Ascending aorta (tissue), 2 donors: ENCODE data around the gene ULK3. TPM values are rescaled to one million over a fixed set of nuclear protein-coding genes. Genes with fewer than 3 reads are reported as not detected.
A peak's percentile ranks its signal among the peaks of the same experiment; 100 is the strongest.

Experiments
- DNase-seq, 2 donors: peaks; one replicate each; pipeline ENCODE4 v3.0.0-alpha.2; 2019; ENCODE audit warnings: low spot score in 2 of 2
- H3K27ac ChIP-seq, 2 donors: fragments of 200-600 bp; sonication (generic); one replicate each; pipeline ENCODE4 v1.5.1; 2016 to 2017; ENCODE audit warnings: mild to moderate bottlenecking in 1 of 2
- H3K27me3 ChIP-seq: fragments of 200-600 bp; sonication (generic); one replicate; pipeline ENCODE4 v1.5.1; 2017
- H3K36me3 ChIP-seq, 2 donors: fragments of 200-600 bp; sonication (generic); one replicate each; pipeline ENCODE4 v1.5.1; 2016
- H3K4me1 ChIP-seq, 2 donors: fragments of 200-600 bp; sonication (generic); one replicate each; pipeline ENCODE4 v1.5.1; 2016 to 2017; ENCODE audit warnings: mild to moderate bottlenecking in 1 of 2
- H3K4me3 ChIP-seq, 2 donors: fragments of 200-600 bp; sonication (generic); one replicate each; pipeline ENCODE4 v1.5.1; 2016 to 2017; ENCODE audit warnings: mild to moderate bottlenecking in 1 of 2
- H3K9me3 ChIP-seq, 2 donors: fragments of 200-600 bp; sonication (generic); one replicate each; pipeline ENCODE4 v1.5.1; 2016
- CTCF ChIP-seq, 3 experiments: fragments of 200-600 bp in 2 of 3; fragments of 450-650 bp in 1 of 3; sonication (generic) in 2 of 3; IDR thresholded peaks; one replicate each; pipeline ENCODE4 v1.5.1; 2016 to 2019; ENCODE audit warnings: antibody characterized with exemption in 3 of 3, mild to moderate bottlenecking in 1 of 3, moderate library complexity in 1 of 3
- intact Hi-C: fragments of 100-400 bp; cut with DNase I; formaldehyde crosslinking; loops from one replicate; pipeline ENCODE4 v1.15.1; 2023
- total RNA-seq: library from RNA; depleted of rRNA; stranded (reverse); fragments of >200 nt; gene quantifications from one replicate; pipeline ENCODE4 v1.1.0, GENCODE V29; 2016

Gene ULK3, protein sequence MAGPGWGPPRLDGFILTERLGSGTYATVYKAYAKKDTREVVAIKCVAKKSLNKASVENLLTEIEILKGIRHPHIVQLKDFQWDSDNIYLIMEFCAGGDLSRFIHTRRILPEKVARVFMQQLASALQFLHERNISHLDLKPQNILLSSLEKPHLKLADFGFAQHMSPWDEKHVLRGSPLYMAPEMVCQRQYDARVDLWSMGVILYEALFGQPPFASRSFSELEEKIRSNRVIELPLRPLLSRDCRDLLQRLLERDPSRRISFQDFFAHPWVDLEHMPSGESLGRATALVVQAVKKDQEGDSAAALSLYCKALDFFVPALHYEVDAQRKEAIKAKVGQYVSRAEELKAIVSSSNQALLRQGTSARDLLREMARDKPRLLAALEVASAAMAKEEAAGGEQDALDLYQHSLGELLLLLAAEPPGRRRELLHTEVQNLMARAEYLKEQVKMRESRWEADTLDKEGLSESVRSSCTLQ
- 54.0 TPM for total RNA-seq

DNA sequence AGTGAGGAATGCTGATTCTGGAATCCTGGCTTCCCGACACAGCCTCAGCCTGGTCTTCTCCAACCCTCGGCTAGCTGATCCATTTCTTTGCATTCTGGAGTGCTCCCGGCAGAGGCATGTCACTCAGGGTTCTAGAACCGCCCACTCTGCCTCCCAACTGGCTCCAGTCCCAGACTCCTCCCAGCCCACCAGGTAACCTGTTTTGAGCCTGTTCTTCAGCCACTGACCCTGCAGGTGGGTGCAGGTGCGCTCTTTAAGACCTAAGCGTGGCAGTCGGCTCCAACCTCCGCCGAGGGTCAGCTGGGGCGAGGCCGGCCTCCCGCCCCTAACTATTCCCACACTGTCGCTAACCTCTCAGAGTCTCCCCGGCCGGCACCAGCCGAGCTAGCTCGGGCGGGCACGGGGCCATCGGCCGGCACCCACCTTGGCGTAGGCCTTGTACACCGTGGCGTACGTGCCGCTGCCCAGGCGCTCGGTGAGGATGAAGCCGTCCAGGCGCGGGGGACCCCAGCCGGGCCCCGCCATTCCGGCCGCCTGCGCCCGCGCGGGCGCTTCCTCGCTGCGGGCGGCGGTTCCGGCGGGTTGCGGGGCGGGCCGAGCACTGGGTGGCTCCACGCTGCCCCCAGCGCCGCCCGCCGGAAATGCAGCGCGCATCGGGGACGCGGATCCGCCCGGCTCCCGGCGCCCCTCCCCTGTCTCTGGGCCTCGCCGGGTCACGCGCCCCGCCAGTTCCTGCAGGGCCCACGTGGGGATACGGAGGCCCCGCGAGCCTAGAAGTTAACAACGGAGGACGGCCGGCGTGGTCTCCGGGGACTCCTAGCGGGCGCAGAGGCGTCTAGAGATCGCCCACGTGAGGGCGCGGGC is at the start of gene ULK3:
Gene ULK3, minus strand, starts transcription at position 576 of the 864 bp plus-strand sequence. Its CDS starts 51 bp downstream, at position 525.
- TF ChIP-seq CTCF (IDR thresholded peaks at IDR 0.05) = peak; percentile 66 to 90 (median 68)
- no peaks in the 10 kb centered on the region for H3K27me3 ChIP-seq
- H3K36me3 ChIP-seq = peaks cover 21 to 23% of the 10 kb centered on the region in 2 donors
- peak within 1 kb of the TSS; percentile 70 to 95 for H3K4me3 ChIP-seq
- H3K27ac ChIP-seq = peak within 1 kb of the TSS; percentile 75 to 78
- peak; percentile 70 to 95 for DNase-seq
- no peaks in the 10 kb centered on the region for H3K9me3 ChIP-seq
- peaks cover 4 to 7% of the 10 kb centered on the region in 2 donors for H3K4me1 ChIP-seq
- intact Hi-C loops = loop anchor here (1.0 to 5.0 kb wide), 4 partner anchors 30 to 109 kb away; partner anchors contain the start of genes COX5A, FAM219B and SCAMP2

GRCh38 chr15:74892313-74892712 is 49.4 kb upstream of the ULK3 start:
- no peak for TF ChIP-seq CTCF (IDR thresholded peaks at IDR 0.05)
- H3K27me3 ChIP-seq = no peaks in the 10 kb centered on the region
- H3K36me3 ChIP-seq = peaks cover 11 to 13% of the 10 kb centered on the region in 2 donors
- DNase-seq = no peak
- no peaks in the 10 kb centered on the region for H3K9me3 ChIP-seq
- H3K4me3 ChIP-seq = no peak overlapping the region
- peaks cover 4 to 13% of the 10 kb centered on the region in 2 donors for H3K4me1 ChIP-seq
- no peak overlapping the region for H3K27ac ChIP-seq
- intact Hi-C loops = no loop called here

DNA sequence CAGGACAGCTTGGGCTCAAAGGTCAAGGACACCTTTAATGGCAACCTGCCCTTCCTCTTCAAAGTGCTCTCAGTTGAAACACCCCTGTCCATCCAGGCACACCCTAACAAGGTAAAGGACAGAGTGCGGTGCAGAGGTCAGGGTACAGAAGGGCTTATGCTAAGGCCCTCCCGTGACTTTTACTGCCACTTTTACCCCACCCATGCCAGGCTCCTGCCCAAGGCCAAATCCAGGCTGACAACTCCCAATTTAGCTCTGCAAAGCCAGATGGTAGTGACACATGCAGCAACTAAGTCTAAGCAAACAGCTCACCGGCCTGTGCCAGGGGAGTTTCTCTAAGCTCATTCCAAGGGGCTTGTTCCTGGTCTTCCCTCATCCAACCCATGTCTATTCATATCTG is 48.5 kb upstream of the ULK3 start:
- H3K36me3 ChIP-seq = peaks cover 11 to 13% of the 10 kb centered on the region in 2 donors
- H3K9me3 ChIP-seq = no peaks in the 10 kb centered on the region
- TF ChIP-seq CTCF (IDR thresholded peaks at IDR 0.05) = no peak
- intact Hi-C loops = no loop called here
- H3K27ac ChIP-seq = no peak overlapping the region
- no peak overlapping the region for H3K4me3 ChIP-seq
- DNase-seq = no peak
- no peaks in the 10 kb centered on the region for H3K27me3 ChIP-seq
- peaks cover 4 to 13% of the 10 kb centered on the region in 2 donors for H3K4me1 ChIP-seq

DNA sequence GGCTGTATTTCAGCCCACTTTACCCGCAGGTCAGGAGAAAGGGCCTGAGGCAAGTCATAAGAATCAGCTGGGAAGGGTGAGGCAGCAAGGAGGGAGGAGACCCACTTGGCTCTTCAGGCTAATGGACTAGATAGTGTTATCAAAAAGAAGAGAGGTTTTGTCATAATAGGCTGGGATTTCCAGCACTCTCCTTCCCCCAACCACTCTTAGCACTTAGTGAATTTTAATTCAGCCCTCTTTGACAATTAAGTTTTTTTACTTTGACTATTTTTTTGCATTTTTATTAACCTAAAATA is 47.7 kb upstream of the ULK3 start:
- H3K27ac ChIP-seq = peak overlapping the region; percentile 70 to 76
- H3K36me3 ChIP-seq = peaks cover 4 to 11% of the 10 kb centered on the region in 2 donors
- H3K27me3 ChIP-seq = no peaks in the 10 kb centered on the region
- no peak for TF ChIP-seq CTCF (IDR thresholded peaks at IDR 0.05)
- intact Hi-C loops = loop anchor here (1.0 kb wide), 1 partner anchor 16 kb away; the partner anchor contains the start of gene FAM219B
- no peaks in the 10 kb centered on the region for H3K9me3 ChIP-seq
- peaks cover 4 to 13% of the 10 kb centered on the region in 2 donors for H3K4me1 ChIP-seq
- no peak for DNase-seq
- peak overlapping the region; percentile 76 to 85 for H3K4me3 ChIP-seq

DNA sequence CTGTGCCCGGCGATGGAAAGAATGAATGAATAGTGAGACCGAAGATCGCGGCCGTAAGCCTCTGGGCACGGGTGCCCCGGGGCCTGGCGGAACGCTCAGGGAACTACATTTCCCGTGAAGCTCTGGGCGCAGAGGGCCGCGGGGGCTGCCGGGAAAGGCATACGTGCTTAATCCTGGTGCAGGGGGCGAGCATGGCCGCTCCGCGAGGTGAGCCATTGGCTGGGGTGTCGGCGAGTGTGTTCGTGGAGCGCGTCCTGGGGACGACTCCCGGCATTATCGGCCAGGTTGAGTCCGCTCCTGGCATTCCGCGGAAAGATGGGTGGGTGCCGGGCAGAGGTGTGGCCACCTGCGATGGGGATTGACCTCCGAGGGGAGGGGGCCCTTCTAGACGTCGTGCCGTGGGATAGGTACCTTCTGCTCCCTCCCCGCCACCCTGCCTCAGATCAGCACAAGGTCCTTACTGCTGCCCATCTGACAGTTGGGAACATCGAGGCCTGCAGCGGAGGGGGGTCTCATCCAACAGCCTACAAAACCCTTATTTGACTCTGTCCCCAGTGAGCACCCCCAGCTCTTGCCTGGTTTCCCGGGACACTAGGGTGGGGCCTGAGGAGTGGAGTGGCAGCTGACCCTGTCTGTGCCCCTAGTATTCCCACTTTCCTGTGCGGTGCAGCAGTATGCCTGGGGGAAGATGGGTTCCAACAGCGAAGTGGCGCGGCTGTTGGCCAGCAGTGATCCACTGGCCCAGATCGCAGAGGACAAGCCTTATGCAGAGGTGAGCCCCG is 47.1 kb upstream of the ULK3 start, which contains the start of gene MPI:
Gene MPI, plus strand, starts transcription at position 160 of the 782 bp plus-strand sequence. Its CDS starts 32 bp downstream, at position 192.
- Histone ChIP-seq H3K27me3 (no peaks in the 10 kb centered on the region), H3K36me3 (peaks cover 4 to 11% of the 10 kb centered on the region in 2 donors), H3K4me1 (peaks cover 4 to 13% of the 10 kb centered on the region in 2 donors), H3K27ac (peak within 1 kb of the TSS; percentile 70 to 76), H3K4me3 (peak within 1 kb of the TSS; percentile 76 to 85), H3K9me3 (no peaks in the 10 kb centered on the region)
- peak; percentile 47 to 89 for DNase-seq
- TF ChIP-seq CTCF (IDR thresholded peaks at IDR 0.05) = no peak
- intact Hi-C loops = loop anchor here (1.0 kb wide), 2 partner anchors 16 to 17 kb away; partner anchors contain the start of genes FAM219B and SCAMP2
